Measurements from ENCODE around the gene ZNF235. TPM values are rescaled to one million over a fixed set of nuclear protein-coding genes. Genes with fewer than 3 reads are reported as not detected.
"Not testable (repeated sequence)": the region's sequence is repeated elsewhere in the genome, so short reads cannot be mapped to it uniquely, and the experiment has no call there.

Gene ZNF235
- total RNA-seq, result 3.8 and 4.7 TPM in 2 replicates

- Mint-ChIP-seq H3K27ac (peak within 1 kb of the TSS; percentile 34), H3K36me3 (ENCODE audit: low read depth) (peaks cover 18% of the 10 kb centered on the region), H3K4me3 (peak within 1 kb of the TSS; percentile 90), H3K9me3 (peaks cover 33% of the 10 kb centered on the region), H3K27me3 (ENCODE audit: insufficient read depth) (no peaks in the 10 kb centered on the region), H3K4me1 (ENCODE audit: low read depth) (peaks cover 20% of the 10 kb centered on the region)
- DNase-seq (ENCODE audit: low spot score), result peak; percentile 60
- intact Hi-C loops (cut with micrococcal nuclease), result loop anchor here (1.0 to 2.0 kb wide), 7 partner anchors 92 to 302 kb away; partner anchors contain the start of genes ZNF180, ZNF224, ZNF225 and ZNF226
Measured at GRCh38 chr19:44304659-44305193, at the start of gene ZNF235. Gene ZNF235, minus strand, starts transcription at chr19:44305025. Its CDS starts 1,621 bp downstream, at chr19:44303404.

DNA sequence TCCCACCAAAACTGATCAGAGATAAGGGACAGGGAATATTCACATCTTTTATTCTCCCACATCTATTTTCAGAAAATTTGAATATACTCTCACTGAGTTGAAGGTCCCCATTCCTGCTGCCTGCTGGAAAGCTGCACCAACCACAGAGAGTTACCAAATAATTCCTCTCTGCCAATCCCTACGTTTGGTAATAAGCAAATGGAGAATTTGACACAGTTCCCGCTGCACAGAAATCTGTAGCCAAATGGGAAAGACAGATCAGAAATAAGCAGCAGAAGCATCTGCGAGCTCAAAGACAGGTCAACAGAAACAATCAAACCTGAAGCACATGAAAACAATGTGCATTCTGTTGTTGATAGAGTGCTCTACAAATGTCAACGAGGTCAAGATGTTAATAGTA lies 41.7 kb upstream of the ZNF235 start:
- H3K9me3 Mint-ChIP-seq, result peaks cover 51% of the 10 kb centered on the region
- no peak overlapping the region for H3K4me3 Mint-ChIP-seq
- no peaks in the 10 kb centered on the region for H3K4me1 Mint-ChIP-seq (ENCODE audit: low read depth)
- H3K27me3 Mint-ChIP-seq (ENCODE audit: insufficient read depth), result no peaks in the 10 kb centered on the region
- no peak for DNase-seq (ENCODE audit: low spot score)
- intact Hi-C loops (cut with micrococcal nuclease), result no loop called here
- H3K27ac Mint-ChIP-seq, result no peak overlapping the region
- no peaks in the 10 kb centered on the region for H3K36me3 Mint-ChIP-seq (ENCODE audit: low read depth)

DNA sequence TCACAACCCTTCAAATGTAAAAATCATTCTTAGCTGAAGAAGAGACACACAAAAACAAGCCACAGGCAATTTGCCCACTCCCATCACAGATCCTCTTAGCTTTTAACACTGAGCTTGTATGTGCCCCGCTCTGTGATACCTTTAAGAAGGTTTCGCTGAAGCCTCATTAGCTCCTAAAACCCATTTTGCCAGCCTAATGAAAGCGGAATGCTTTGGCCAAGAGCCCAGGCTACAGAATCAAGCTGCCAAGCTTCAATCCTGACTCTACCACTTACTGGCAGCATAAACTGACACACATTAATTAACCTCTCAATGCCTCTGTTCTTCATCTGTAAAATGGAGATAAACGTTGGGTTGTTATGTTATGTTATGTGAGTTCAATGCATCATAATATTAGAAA lies 41.1 kb upstream of the ZNF235 start:
- no peak overlapping the region for H3K27ac Mint-ChIP-seq
- no peaks in the 10 kb centered on the region for H3K36me3 Mint-ChIP-seq (ENCODE audit: low read depth)
- no peaks in the 10 kb centered on the region for H3K4me1 Mint-ChIP-seq (ENCODE audit: low read depth)
- H3K9me3 Mint-ChIP-seq, result peaks cover 54% of the 10 kb centered on the region
- H3K27me3 Mint-ChIP-seq (ENCODE audit: insufficient read depth), result no peaks in the 10 kb centered on the region
- intact Hi-C loops (cut with micrococcal nuclease), result no loop called here
- DNase-seq (ENCODE audit: low spot score), result no peak
- no peak overlapping the region for H3K4me3 Mint-ChIP-seq

- H3K27ac Mint-ChIP-seq, result no peak overlapping the region
- no peaks in the 10 kb centered on the region for H3K4me1 Mint-ChIP-seq (ENCODE audit: low read depth)
- peaks cover 45% of the 10 kb centered on the region for H3K9me3 Mint-ChIP-seq
- H3K36me3 Mint-ChIP-seq (ENCODE audit: low read depth), result no peaks in the 10 kb centered on the region
- no peak overlapping the region for H3K4me3 Mint-ChIP-seq
- no peaks in the 10 kb centered on the region for H3K27me3 Mint-ChIP-seq (ENCODE audit: insufficient read depth)
- intact Hi-C loops (cut with micrococcal nuclease), result no loop called here
- DNase-seq (ENCODE audit: low spot score), result no peak
Measured at GRCh38 chr19:44344255-44344654, 39.4 kb upstream of the ZNF235 start.

DNA sequence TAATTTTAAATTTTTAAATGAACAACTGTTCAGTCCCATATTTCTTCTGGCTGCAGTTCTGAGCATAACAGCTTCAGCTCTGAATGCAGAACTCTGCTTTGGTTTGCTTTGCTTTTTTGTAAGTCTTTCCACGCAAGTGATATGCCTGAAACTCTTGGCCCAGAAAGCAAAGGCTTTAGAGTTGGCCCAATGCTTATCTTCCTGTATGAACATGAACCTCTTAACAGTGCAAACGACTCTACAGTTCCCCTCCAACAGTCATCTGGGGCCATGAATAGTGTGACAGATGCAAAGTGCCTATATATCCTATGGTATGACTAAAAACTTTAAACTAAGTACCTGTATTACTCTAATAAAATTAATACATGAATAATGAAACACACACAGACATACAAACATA lies 37.0 kb upstream of the ZNF235 start:
- H3K27ac Mint-ChIP-seq, result no peak overlapping the region
- H3K4me3 Mint-ChIP-seq, result no peak overlapping the region
- no peaks in the 10 kb centered on the region for H3K4me1 Mint-ChIP-seq (ENCODE audit: low read depth)
- no peak for DNase-seq (ENCODE audit: low spot score)
- H3K27me3 Mint-ChIP-seq (ENCODE audit: insufficient read depth), result no peaks in the 10 kb centered on the region
- intact Hi-C loops (cut with micrococcal nuclease), result no loop called here
- no peaks in the 10 kb centered on the region for H3K36me3 Mint-ChIP-seq (ENCODE audit: low read depth)
- H3K9me3 Mint-ChIP-seq, result peaks cover 42% of the 10 kb centered on the region

DNA sequence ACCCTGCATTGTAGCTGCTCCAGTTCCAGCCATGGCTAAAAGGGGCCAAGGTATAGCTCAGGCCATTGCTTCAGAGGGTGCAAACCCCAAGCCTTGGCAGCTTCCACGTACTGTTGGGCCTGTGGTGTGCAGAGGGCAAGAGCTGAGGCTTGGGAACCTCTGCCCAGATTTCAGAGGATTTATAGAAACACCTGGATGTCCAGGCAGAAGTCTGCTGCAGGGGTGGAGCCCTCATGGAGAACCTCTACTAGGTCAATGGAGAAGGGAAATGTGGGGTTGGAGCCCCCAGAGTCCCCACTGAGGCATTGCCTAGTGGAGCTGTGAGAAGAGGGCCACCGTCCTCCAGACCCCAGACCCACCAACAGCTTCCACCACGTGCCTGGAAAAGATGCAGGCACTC lies 29.8 kb upstream of the ZNF235 start:
- DNase-seq (ENCODE audit: low spot score); H3K36me3 Mint-ChIP-seq (ENCODE audit: low read depth); H3K27me3 Mint-ChIP-seq (ENCODE audit: insufficient read depth); intact Hi-C loops (cut with micrococcal nuclease); H3K4me1 Mint-ChIP-seq (ENCODE audit: low read depth); H3K27ac Mint-ChIP-seq; H3K4me3 Mint-ChIP-seq: not testable (repeated sequence)
- peaks cover 69% of the 10 kb centered on the region for H3K9me3 Mint-ChIP-seq

DNA sequence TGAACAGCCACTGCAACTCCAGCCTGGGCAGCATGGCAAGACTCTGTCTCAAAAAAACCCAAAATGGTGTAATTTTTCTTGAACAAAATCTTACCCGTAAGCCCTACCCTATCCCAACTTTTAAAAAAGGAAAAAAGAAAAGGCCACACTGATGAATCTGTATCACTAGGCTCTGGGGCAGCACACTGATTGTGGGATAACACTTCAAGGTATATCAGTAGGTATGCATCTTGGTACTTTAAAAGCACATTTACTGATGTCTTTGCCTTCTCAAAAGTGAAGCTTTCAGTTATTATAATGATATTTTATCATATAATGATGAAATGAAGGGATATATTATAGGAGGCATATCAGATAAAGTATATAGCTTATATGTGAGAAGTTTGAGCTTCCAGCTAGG lies 27.3 kb upstream of the ZNF235 start:
- no peaks in the 10 kb centered on the region for H3K4me1 Mint-ChIP-seq (ENCODE audit: low read depth)
- H3K36me3 Mint-ChIP-seq (ENCODE audit: low read depth), result no peaks in the 10 kb centered on the region
- no peak for DNase-seq (ENCODE audit: low spot score)
- H3K27ac Mint-ChIP-seq, result no peak overlapping the region
- H3K9me3 Mint-ChIP-seq, result peaks cover 76% of the 10 kb centered on the region
- no peak overlapping the region for H3K4me3 Mint-ChIP-seq
- intact Hi-C loops (cut with micrococcal nuclease), result no loop called here
- no peaks in the 10 kb centered on the region for H3K27me3 Mint-ChIP-seq (ENCODE audit: insufficient read depth)

- Mint-ChIP-seq H3K27me3 (ENCODE audit: insufficient read depth) (no peaks in the 10 kb centered on the region), H3K9me3 (peaks cover 42% of the 10 kb centered on the region), H3K36me3 (ENCODE audit: low read depth) (no peaks in the 10 kb centered on the region), H3K4me3 (no peak overlapping the region), H3K4me1 (ENCODE audit: low read depth) (no peaks in the 10 kb centered on the region), H3K27ac (no peak overlapping the region)
- DNase-seq (ENCODE audit: low spot score), result no peak
- intact Hi-C loops (cut with micrococcal nuclease), result no loop called here
Measured at GRCh38 chr19:44315883-44316282, 11.1 kb upstream of the ZNF235 start.

DNA sequence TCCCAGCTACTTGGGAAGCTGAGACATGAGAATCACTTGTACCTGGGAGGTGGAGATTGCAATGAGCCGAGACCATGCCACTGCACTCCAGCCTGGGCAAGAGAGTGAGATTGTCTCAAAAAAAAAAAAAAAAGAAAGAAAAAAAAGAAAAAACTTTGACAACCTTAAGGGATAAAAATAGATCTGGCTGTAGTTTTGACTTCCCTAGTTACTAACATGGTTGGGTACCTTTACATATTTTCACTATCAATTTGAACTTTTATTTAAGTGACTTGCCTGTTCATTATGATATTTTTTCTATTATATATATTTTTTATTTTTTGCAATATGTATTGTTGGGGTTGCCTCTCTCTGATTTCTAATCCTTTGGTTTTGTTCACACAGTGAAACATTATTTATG lies 8.4 kb upstream of the ZNF235 start:
- Mint-ChIP-seq H3K9me3 (peaks cover 50% of the 10 kb centered on the region), H3K36me3 (ENCODE audit: low read depth) (no peaks in the 10 kb centered on the region), H3K4me3 (no peak overlapping the region), H3K27ac (no peak overlapping the region), H3K27me3 (ENCODE audit: insufficient read depth) (no peaks in the 10 kb centered on the region), H3K4me1 (ENCODE audit: low read depth) (no peaks in the 10 kb centered on the region)
- no peak for DNase-seq (ENCODE audit: low spot score)
- intact Hi-C loops (cut with micrococcal nuclease), result no loop called here

DNA sequence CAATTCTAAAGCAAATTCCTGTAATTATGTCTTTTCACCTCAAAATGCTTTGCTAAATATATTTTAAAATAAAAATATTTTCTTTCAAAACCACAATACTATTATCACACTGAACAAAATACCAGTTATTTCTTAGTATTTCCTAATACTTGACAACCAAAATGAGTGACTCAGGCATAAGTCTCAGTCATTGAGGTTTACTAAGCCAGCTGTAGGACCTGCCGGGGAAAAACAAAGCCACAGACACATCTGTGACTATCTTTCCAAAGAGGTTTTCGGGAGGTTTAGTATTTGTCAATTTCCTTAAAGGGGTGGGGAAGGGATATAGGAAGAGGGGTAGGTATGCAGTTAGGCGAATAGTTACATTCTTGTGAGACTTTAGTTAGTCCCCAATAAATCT lies 3.2 kb upstream of the ZNF235 start:
- intact Hi-C loops (cut with micrococcal nuclease), result no loop called here
- Mint-ChIP-seq H3K27ac (no peak overlapping the region), H3K27me3 (ENCODE audit: insufficient read depth) (no peaks in the 10 kb centered on the region), H3K4me1 (ENCODE audit: low read depth) (peaks cover 20% of the 10 kb centered on the region), H3K9me3 (peaks cover 41% of the 10 kb centered on the region), H3K4me3 (no peak overlapping the region), H3K36me3 (ENCODE audit: low read depth) (peaks cover 4% of the 10 kb centered on the region)
- no peak for DNase-seq (ENCODE audit: low spot score)

DNA sequence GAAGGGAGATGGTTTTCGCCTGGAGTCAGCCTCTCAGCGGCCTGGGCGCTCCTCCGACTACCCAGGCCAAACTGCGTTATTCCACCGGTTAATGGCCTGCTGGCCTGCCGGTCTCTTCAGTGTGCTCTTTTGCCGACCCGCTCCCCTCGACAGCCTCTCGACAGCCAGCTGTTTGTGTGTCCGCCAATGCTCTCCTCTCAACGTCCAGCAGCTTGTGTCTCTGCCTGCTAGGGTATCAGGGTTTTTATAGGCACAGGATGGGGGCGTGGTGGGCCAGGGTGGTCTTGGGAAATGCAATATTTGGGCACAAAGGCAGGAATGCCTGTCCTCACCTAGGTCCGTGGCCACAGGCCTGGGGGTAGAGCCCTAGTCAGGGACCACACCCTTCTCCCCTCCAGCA lies 1.5 kb upstream of the ZNF235 start:
- no peak for DNase-seq (ENCODE audit: low spot score)
- H3K36me3 Mint-ChIP-seq (ENCODE audit: low read depth), result peaks cover 10% of the 10 kb centered on the region
- no peaks in the 10 kb centered on the region for H3K27me3 Mint-ChIP-seq (ENCODE audit: insufficient read depth)
- no peak overlapping the region for H3K4me3 Mint-ChIP-seq
- no peak overlapping the region for H3K27ac Mint-ChIP-seq
- H3K4me1 Mint-ChIP-seq (ENCODE audit: low read depth), result peaks cover 20% of the 10 kb centered on the region
- intact Hi-C loops (cut with micrococcal nuclease), result no loop called here
- peaks cover 41% of the 10 kb centered on the region for H3K9me3 Mint-ChIP-seq

GRCh38 chr19:44305457-44305856 lies 632 bp upstream of the ZNF235 start:
- H3K27ac Mint-ChIP-seq, result no peak overlapping the region
- peak overlapping the region; percentile 70 for H3K4me3 Mint-ChIP-seq
- intact Hi-C loops (cut with micrococcal nuclease), result loop anchor here (1.0 to 2.0 kb wide), 5 partner anchors 93 to 303 kb away; partner anchors contain the start of genes ZNF224, ZNF225, ZNF227 and ZNF230
- no peaks in the 10 kb centered on the region for H3K27me3 Mint-ChIP-seq (ENCODE audit: insufficient read depth)
- H3K9me3 Mint-ChIP-seq, result peaks cover 37% of the 10 kb centered on the region
- H3K36me3 Mint-ChIP-seq (ENCODE audit: low read depth), result peaks cover 13% of the 10 kb centered on the region
- peaks cover 20% of the 10 kb centered on the region for H3K4me1 Mint-ChIP-seq (ENCODE audit: low read depth)
- no peak for DNase-seq (ENCODE audit: low spot score)

DNA sequence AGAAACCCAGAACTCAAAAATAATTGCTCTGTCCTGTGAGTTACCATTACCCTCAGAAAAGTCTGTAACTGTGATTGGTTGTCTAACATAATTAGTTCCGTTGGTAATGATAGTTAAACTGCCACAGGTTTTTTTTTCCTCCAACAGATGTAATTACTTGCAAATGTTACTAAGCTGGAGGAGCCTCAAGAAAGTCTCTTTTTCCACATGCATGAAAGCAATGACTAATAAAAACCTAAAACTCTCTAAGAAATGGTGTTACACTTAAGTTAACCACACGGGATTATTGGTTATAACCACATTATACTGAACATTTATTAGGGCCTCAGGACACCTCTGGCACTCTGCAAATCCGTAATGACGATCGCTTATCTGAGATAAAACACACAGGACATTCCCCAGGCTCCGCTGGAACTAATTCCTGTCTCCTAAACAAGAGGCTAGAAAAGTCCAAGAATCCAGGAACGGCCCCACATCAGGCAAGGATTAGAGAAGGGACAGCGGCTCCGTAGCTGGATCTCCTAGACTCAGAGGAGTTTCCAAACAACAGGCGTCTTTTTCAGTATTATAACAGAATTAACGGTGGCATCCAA lies 753 bp downstream of the ZNF235 start:
- peaks cover 24% of the 10 kb centered on the region for H3K36me3 Mint-ChIP-seq (ENCODE audit: low read depth)
- peaks cover 28% of the 10 kb centered on the region for H3K9me3 Mint-ChIP-seq
- no peak for DNase-seq (ENCODE audit: low spot score)
- no peaks in the 10 kb centered on the region for H3K27me3 Mint-ChIP-seq (ENCODE audit: insufficient read depth)
- intact Hi-C loops (cut with micrococcal nuclease), result loop anchor here (1.0 to 2.0 kb wide), 3 partner anchors 91 to 196 kb away; partner anchors contain the start of genes ZNF180, ZNF226 and ZNF227
- H3K4me1 Mint-ChIP-seq (ENCODE audit: low read depth), result peaks cover 20% of the 10 kb centered on the region
- H3K27ac Mint-ChIP-seq, result peak overlapping the region; percentile 34
- H3K4me3 Mint-ChIP-seq, result peak overlapping the region; percentile 90
